Myometrial cell (primary cell): ENCODE measurements around the gene CCDC167. TPM values are rescaled to one million over a fixed set of nuclear protein-coding genes. Genes with fewer than 3 reads are reported as not detected.

Experiments
- total RNA-seq: library from RNA; depleted of rRNA; stranded (reverse); fragments of >200 nt; gene quantifications from 2 replicates; pipeline ENCODE4 v1.2.3, GENCODE V29; 2015

CCDC167 gene
- total RNA-seq: 64.9 and 68.6 TPM in 2 replicates

GRCh38 chr6:37499433-37500293 is at the start of gene CCDC167:
Gene CCDC167 (minus strand): TSS chr6:37499893. CDS start chr6:37499863, 30 bp downstream.

Other genes starting within 250 kb of the CCDC167 start
- gene TBC1D22B, start 242.1 kb downstream of the CCDC167 start, total RNA-seq: 7.2 and 9.2 TPM in 2 replicates
- gene TMEM217, start 241.7 kb downstream of the CCDC167 start, total RNA-seq: 1.4 and 2.0 TPM in 2 replicates
- gene RNF8, start 145.9 kb downstream of the CCDC167 start, total RNA-seq: 23.7 and 32.9 TPM in 2 replicates
- 26.2 and 36.5 TPM in 2 replicates for gene CMTR1, start 66.7 kb downstream of the CCDC167 start, total RNA-seq
- 2.3 and 6.6 TPM in 2 replicates for gene MDGA1, start 198.0 kb upstream of the CCDC167 start, total RNA-seq